Activated T-cell treated with anti-CD3 and anti-CD28 coated beads for 48 hours (primary cell): Measurements from ENCODE around the gene HTR1E.
"Not testable (repeated sequence)": the region's sequence is repeated elsewhere in the genome, so short reads cannot be mapped to it uniquely, and the experiment has no call there.

Experiments
- DNase-seq: peaks from one replicate; pipeline ENCODE4 v3.0.0-alpha.2; 2020; ENCODE audit warnings: low read depth

Gene HTR1E

GRCh38 chr6:86978251-86978650, 40.9 kb downstream of the HTR1E start:
- no peak for DNase-seq

- no peak for DNase-seq
Observed at GRCh38 chr6:87001494-87001893, 64.2 kb downstream of the HTR1E start.

- not testable (repeated sequence) for DNase-seq
Observed at GRCh38 chr6:87002391-87002790, 65.1 kb downstream of the HTR1E start.

GRCh38 chr6:87006541-87006940, 69.2 kb downstream of the HTR1E start:
- DNase-seq: not testable (repeated sequence)

GRCh38 chr6:87009581-87009980, 72.3 kb downstream of the HTR1E start:
- not testable (repeated sequence) for DNase-seq

- no peak for DNase-seq
Observed at GRCh38 chr6:87012035-87012434, 74.7 kb downstream of the HTR1E start.

- no peak for DNase-seq
Observed at GRCh38 chr6:87012743-87013142, 75.4 kb downstream of the HTR1E start.

GRCh38 chr6:87016772-87017171, 79.4 kb downstream of the HTR1E start:
- no peak for DNase-seq

- DNase-seq: no peak
Observed at GRCh38 chr6:87027021-87027420, 89.7 kb downstream of the HTR1E start.

GRCh38 chr6:87029711-87030314, 92.5 kb downstream of the HTR1E start:
- no peak for DNase-seq

- DNase-seq: no peak
Observed at GRCh38 chr6:87040729-87041128, 103.4 kb downstream of the HTR1E start.

- DNase-seq: no peak
Observed at GRCh38 chr6:87045521-87046075, 108.3 kb downstream of the HTR1E start.

GRCh38 chr6:87049779-87050178, 112.5 kb downstream of the HTR1E start:
- DNase-seq: no peak

GRCh38 chr6:87053312-87053711, 116.0 kb downstream of the HTR1E start:
- DNase-seq: no peak

- no peak for DNase-seq
Observed at GRCh38 chr6:87054143-87054833, 117.0 kb downstream of the HTR1E start.

GRCh38 chr6:87059943-87060342, 122.6 kb downstream of the HTR1E start:
- no peak for DNase-seq

- no peak for DNase-seq
Observed at GRCh38 chr6:87065117-87065516, 127.8 kb downstream of the HTR1E start.
